Epithelial cell of esophagus (primary cell): ENCODE measurements around the gene CEP192.
"Not testable (repeated sequence)": the region's sequence is repeated elsewhere in the genome, so short reads cannot be mapped to it uniquely, and the experiment has no call there.

Experiments
- DNase-seq: peaks from one replicate; pipeline ENCODE4 v3.0.0; 2010; ENCODE audit warnings: low read depth
- H3K4me3 ChIP-seq: 2 replicates; pipeline ENCODE4 v1.5.1; 2011; ENCODE audit warnings: mild to moderate bottlenecking, low read length, control low read depth
- TF ChIP-seq, protein P1 (sequence below): IDR thresholded peaks from 2 replicates; pipeline ENCODE4 v1.5.1; 2011; ENCODE audit warnings: low read depth, mild to moderate bottlenecking, low read length, control low read depth, inconsistent platforms; ENCODE audit not compliant: insufficient read depth; ENCODE audit errors: missing control alignments

Gene CEP192

DNA sequence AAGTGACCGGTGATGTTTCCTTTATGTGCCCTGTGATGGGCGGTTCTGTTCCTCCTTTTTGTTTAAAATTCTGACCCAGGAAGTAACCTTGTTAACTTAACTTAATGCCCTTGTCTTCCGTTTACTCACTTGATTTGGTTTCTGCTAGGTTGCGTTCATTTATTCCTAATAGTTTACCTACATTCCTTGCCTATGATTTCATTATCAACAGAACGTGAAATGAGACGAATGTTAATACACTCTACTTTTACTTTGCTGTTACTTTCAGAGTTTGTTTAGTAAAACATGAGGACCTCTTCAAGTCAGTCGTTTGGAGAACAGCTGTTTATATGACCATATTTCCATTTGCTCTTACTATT, 638 bp downstream of the CEP192 start:
- peak; percentile 53 for DNase-seq
- TF ChIP-seq, protein P1, sequence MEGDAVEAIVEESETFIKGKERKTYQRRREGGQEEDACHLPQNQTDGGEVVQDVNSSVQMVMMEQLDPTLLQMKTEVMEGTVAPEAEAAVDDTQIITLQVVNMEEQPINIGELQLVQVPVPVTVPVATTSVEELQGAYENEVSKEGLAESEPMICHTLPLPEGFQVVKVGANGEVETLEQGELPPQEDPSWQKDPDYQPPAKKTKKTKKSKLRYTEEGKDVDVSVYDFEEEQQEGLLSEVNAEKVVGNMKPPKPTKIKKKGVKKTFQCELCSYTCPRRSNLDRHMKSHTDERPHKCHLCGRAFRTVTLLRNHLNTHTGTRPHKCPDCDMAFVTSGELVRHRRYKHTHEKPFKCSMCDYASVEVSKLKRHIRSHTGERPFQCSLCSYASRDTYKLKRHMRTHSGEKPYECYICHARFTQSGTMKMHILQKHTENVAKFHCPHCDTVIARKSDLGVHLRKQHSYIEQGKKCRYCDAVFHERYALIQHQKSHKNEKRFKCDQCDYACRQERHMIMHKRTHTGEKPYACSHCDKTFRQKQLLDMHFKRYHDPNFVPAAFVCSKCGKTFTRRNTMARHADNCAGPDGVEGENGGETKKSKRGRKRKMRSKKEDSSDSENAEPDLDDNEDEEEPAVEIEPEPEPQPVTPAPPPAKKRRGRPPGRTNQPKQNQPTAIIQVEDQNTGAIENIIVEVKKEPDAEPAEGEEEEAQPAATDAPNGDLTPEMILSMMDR, result no peak
- H3K4me3 ChIP-seq, result peak overlapping the region; percentile 88

DNA sequence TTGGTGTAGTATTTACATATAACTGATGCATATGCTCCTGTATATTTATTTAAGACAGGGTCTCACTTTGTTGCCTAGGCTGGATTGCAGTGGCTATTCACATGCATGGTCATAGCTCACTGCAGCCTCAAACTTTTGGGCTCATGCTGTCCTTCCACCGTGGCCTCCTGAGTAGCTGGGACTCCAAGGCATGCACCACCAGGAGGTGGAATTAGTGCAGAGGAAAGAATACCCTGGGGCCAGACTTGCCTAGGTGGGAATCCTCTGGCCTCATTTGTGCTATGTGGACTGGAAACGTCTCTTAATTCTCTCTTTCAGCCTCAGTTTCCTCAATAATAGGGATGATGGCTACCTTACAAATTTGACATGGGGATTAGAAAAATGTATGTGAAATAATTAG, 2.3 kb downstream of the CEP192 start:
- TF ChIP-seq, protein P1, result no peak
- DNase-seq, result no peak
- no peak overlapping the region for H3K4me3 ChIP-seq

DNA sequence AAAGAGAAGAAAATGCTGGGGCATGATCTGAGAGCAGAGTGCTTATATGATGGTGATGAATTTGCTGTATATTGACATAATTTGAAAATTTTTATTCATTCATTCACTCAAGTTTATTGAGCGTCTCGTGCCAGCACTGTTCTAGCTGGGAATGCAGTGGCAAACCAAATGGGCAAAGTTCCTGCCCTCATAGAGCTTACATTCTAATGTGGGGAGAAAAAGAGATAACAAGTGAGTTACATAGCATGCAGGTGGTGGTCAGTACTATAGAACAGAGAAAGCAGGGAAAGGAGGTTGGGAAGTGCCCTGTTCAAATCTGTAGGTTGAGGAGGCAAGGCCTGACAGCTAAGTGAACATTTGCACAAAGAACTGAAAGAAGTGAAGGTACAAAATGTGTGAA, 4.3 kb downstream of the CEP192 start:
- H3K4me3 ChIP-seq, result no peak overlapping the region
- no peak for DNase-seq
- TF ChIP-seq, protein P1, result no peak

DNA sequence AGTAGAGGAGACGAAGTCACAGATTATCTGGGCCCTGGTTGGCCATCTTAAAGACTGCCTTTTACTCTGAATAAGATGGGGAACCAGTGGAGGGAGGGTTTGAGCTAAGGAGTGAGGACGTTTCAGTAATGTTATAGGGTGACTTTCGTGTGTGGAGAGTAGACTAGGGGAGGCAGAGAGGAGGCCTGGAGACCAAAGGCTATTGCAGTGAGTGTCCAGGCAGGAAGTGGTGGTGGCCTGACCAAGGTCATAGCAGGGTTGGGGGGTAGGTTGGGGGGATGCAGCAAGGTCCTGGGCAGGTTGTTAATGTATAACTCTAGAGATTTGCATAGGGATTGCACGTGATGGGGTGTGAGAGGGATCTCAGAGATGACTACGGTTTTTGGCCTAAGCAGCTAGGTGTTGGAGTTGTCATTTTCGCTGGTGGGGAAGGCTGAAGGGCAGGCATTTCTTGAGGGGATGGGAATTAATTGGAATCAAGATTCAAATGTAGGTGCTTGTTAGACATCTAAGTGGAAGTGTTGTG, 4.9 kb downstream of the CEP192 start:
- no peak for DNase-seq
- TF ChIP-seq, protein P1, result no peak
- no peak overlapping the region for H3K4me3 ChIP-seq

DNA sequence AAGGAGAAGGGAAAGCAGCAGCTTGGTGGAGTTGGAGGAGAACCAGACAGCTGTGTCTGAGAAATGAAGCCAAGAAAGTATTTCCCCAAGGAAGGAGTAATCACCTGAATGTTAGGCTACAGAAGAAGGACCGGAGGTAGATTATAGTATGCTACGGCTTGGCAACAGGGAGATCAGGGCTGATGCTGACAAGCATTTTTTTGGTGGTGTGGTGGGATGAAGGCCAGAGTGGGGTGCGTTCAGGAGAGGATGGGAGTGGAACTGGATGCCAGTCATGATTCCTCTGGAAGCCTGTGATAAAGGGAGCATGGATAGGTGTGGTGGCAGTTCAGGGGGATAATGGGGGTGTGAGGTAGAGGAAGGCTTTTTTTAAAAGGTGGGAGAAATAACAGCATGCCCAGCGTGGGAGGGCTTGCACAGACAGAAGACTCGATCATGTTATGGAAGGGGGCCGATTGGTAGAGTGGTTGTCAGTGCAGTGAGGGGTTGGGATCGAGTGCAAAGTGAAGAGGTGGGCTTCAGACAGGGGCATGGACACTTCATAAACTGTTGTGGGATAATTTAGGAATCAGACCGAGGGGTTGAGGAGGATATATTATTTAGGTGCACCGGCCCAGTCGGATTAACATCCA, 5.6 kb downstream of the CEP192 start:
- TF ChIP-seq, protein P1, result no peak
- no peak overlapping the region for H3K4me3 ChIP-seq
- no peak for DNase-seq

DNA sequence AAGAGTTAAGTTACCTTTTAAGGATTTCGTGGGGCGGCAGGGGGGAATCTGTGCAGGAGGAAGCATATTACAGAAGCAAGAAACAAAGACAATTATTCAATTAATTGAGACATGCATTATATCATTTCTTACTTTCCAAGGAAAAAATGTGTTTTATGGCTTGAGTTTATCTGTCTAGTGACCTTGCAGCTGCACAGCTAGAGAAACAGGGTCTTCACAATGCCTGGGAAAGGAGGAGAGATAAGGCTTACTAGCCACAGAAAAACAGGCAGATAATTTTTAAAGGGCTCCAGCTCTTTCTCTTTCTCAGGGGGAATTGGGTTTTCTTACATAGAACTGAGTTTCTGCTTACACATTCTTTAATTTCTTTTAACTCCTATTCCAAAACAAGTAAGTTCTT, 6.2 kb downstream of the CEP192 start:
- H3K4me3 ChIP-seq, DNase-seq: not testable (repeated sequence)

DNA sequence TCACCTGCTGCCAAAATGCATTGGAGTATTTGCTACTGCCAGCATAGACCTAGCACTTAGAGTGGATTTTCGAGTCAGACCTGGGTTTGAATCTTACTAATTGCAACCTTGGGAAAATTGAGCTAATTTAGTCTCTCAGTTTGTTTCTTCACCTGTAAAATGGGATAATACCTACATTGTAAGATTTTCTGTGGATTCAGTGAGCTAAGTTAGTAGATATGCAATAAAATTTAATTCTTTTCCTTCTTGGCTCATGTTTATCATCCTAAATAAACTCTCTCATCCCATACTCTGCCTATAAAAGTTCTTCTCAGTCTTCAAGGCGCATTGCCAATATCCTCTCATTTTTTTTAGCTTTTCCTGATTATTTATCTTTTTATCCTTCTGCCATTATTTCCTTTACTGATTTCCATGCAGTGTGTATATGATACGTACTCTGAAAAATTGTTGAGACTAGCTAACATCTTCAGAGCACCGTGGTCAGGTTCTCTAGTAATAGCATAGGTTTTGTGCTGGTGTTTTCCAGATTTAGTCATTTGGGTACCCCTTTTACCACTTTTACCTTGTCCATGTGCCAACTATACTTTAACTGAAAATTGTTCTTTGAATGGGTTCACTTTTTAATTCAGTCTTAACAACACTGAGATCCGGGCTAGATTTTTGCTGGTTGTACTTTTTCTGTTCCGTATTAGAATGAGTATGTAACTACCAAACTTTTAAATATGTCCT, 7.3 kb downstream of the CEP192 start:
- H3K4me3 ChIP-seq, result no peak overlapping the region
- TF ChIP-seq, protein P1, result no peak
- no peak for DNase-seq
